ENCODE data around the gene CLCN2. TPM values are rescaled to one million over a fixed set of nuclear protein-coding genes. Genes with fewer than 3 reads are reported as not detected.

Gene CLCN2
- total and polyA plus RNA-seq, 2 of the 8 experiments (the other 6 are each of a cell fraction or from before 2014, with no cell fraction given): 13.7 to 16.1 TPM

DNA sequence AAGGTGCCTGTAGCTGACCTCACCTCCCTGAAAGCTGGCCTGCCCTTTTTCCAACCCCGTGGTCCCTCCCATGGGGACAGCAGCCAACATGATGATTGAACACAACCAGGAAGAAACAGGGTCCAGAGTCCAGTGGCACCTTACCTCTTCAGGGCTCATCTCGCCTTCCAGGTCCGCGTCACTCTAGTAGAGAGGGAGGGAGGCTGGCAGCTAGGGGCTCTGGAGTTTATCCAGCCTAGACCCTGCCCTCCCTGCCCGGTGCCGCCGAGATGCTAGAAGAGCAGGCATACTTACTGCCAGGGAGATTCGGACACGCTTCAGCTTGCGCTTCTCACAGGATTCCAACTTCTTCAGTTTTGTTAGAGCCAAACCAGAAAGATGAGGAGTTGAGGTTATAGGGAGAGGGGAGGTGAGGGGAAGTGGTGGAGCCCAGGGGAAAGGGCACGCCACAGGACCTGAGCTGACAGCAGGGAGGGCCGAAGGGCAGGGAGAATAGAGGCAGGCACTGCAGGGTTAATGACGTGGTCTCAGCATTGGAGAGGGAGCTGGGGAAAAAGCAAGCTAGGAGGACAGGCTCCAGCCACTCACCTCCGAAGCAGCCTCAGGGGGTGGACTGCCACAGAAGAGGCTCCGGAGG is 9.1 kb downstream of the CLCN2 start:
- H4K91ac ChIP-seq (replicated peaks; ENCODE audit: insufficient read length, low read length): no peak overlapping the region
- no peak overlapping the region for H2AK5ac ChIP-seq (ENCODE audit: low read depth, low read length)
- H3K4me1 ChIP-seq (replicated peaks in 1 of 4; ENCODE audit: control insufficient read depth in 3 of 4, insufficient read depth in 4 of 4, low read length in 3 of 4): peaks cover 0 to 6% (median 3%) of the 10 kb centered on the region in 4 experiments; a peak in 2 of 7 replicates
- no peak overlapping the region for H4K8ac ChIP-seq (ENCODE audit: extremely low read depth, insufficient read depth, low read length)
- CTCF ChIA-PET (ENCODE audit: partially characterized antibody): interaction anchor here (0.6 to 6.8 kb wide), 13 partner anchors 8 to 451 kb away, joined by 3 to 49 read pairs (median 4); partner anchors contain the start of genes CLCN2, FAM131A and POLR2H
- H4K20me1 ChIP-seq (replicated peaks in 1 of 2; ENCODE audit: control insufficient read depth in 1 of 2, insufficient read depth in 2 of 2, low read length in 2 of 2): peaks cover 0 to 11% of the 10 kb centered on the region in 2 experiments
- no peak for FAIRE-seq
- no peak overlapping the region for H3K18ac ChIP-seq (ENCODE audit: extremely low read depth, low read length)
- no peak overlapping the region for H2BK20ac ChIP-seq (ENCODE audit: low read length)
- no peak overlapping the region for H3K4me3 ChIP-seq (ENCODE audit: extremely low read depth in 1 of 4, insufficient read depth in 2 of 4, low read depth in 3 of 4, low read length in 4 of 4)
- H2BK120ac ChIP-seq (replicated peaks; ENCODE audit: low read depth, low read length): no peak overlapping the region
- H2AFZ ChIP-seq (ENCODE audit: low read length): no peak overlapping the region
- H4K5ac ChIP-seq (ENCODE audit: insufficient read length, low read depth, low read length): no peak overlapping the region
- no peak overlapping the region for H3K4ac ChIP-seq (replicated peaks; ENCODE audit: insufficient read length, low read depth, low read length)
- no peaks in the 10 kb centered on the region for H3K27me3 ChIP-seq (replicated peaks in 1 of 4; ENCODE audit: control insufficient read depth in 3 of 4, extremely low read depth in 1 of 4, insufficient read depth in 3 of 4, low read length in 3 of 4)
- H2BK15ac ChIP-seq (ENCODE audit: low read length): no peak overlapping the region
- no peak overlapping the region for H3K23ac ChIP-seq (ENCODE audit: insufficient read length)
- H2BK5ac ChIP-seq (ENCODE audit: low read depth, low read length): no peak overlapping the region; the same call in 1 of the 2 replicates
- H3K9me3 ChIP-seq (ENCODE audit: insufficient read depth in 2 of 2, low read depth in 1 of 2, low read length in 1 of 2): no peaks in the 10 kb centered on the region
- H3K27ac ChIP-seq (ENCODE audit: low read depth, low read length): no peak overlapping the region
- 91% methylated on average over 15 of the region's 15 CpGs; no CpG with 5 or more reads in 1 of the 2 experiments for WGBS, 2 experiments (ENCODE audit: extremely low coverage in 1 of 2, insufficient coverage in 1 of 2, insufficient read length in 1 of 2, insufficient replicate concordance in 2 of 2, low coverage in 1 of 2, low lambda C conversion rate in 2 of 2, missing lambda C conversion rate in 1 of 2)
- no peak overlapping the region for H3K56ac ChIP-seq (replicated peaks; ENCODE audit: insufficient read length, low read depth, low read length)
- peaks cover 4 to 32% (median 19%) of the 10 kb centered on the region in 4 experiments; a peak in 7 of 8 replicates for H3K36me3 ChIP-seq (ENCODE audit: control insufficient read depth in 2 of 4, insufficient read depth in 4 of 4, low read length in 3 of 4)
- H3K79me2 ChIP-seq (ENCODE audit: control insufficient read depth in 1 of 2, insufficient read depth in 2 of 2, low read length in 2 of 2): no peaks in the 10 kb centered on the region
- H3K9ac ChIP-seq (replicated peaks in 1 of 4; ENCODE audit: extremely low read depth in 1 of 4, low read depth in 3 of 4, low read length in 3 of 4): no peak overlapping the region
- DNase-seq (ENCODE audit: low read depth in 1 of 2, low spot score in 2 of 2): no peak
- no peak overlapping the region for H3K4me2 ChIP-seq (ENCODE audit: insufficient read depth in 1 of 2, low read depth in 2 of 2, low read length in 2 of 2)
- H3K23me2 ChIP-seq (ENCODE audit: low read depth, low read length): no peaks in the 10 kb centered on the region
- TF ChIP-seq SAP30 (IDR thresholded peaks at IDR 0.05; ENCODE audit: insufficient read depth, insufficient replicate concordance, low read length): no peak
- no peak for TF ChIP-seq SUZ12 (IDR thresholded peaks at IDR 0.05; ENCODE audit: low read length)
- no peaks in the 10 kb centered on the region; the same call in 1 of the 2 replicates for H3K79me1 ChIP-seq (ENCODE audit: low read depth, low read length)
- H2BK12ac ChIP-seq (ENCODE audit: low read depth, low read length): no peak overlapping the region
- H3K14ac ChIP-seq (ENCODE audit: insufficient read length): no peak overlapping the region
- POLR2A ChIA-PET (ENCODE audit: partially characterized antibody): interaction anchor here (1.0 to 3.6 kb wide), 7 partner anchors 10 to 36 kb away, joined by 3 to 23 read pairs (median 7); partner anchors contain the start of genes CLCN2, FAM131A and POLR2H
